HG02973 (cell line): ENCODE measurements around the gene RAB11FIP3.

Experiments
- ATAC-seq: cut with Tn5 transposase; IDR thresholded peaks from one replicate; pipeline ENCODE4 v1.9.1; 2021; ENCODE audit warnings: moderate library complexity; ENCODE audit not compliant: unreplicated experiment

The RAB11FIP3 gene

GRCh38 chr16:563072-563644, 137.7 kb downstream of the RAB11FIP3 start:
- no peak for ATAC-seq

- no peak for ATAC-seq
These were observed 139.4 kb downstream of the RAB11FIP3 start for GRCh38 chr16:564690-565418.

GRCh38 chr16:565419-566330, 140.2 kb downstream of the RAB11FIP3 start:
- ATAC-seq = no peak

GRCh38 chr16:566475-567372, 141.3 kb downstream of the RAB11FIP3 start, which contains the start of gene NHLRC4:
TSS of gene NHLRC4 (plus strand) at chr16:567005. CDS start at chr16:568048, 1,043 bp downstream.
- ATAC-seq = no peak

GRCh38 chr16:567373-568256, 142.2 kb downstream of the RAB11FIP3 start:
- ATAC-seq = no peak

GRCh38 chr16:568401-569258, 143.2 kb downstream of the RAB11FIP3 start:
- no peak for ATAC-seq

- no peak for ATAC-seq
These were observed 144.2 kb downstream of the RAB11FIP3 start, which contains the start of gene PIGQ for GRCh38 chr16:569445-570254. TSS of gene PIGQ (plus strand) at chr16:569968. CDS start at chr16:574075, 4,107 bp downstream.
